ENCODE results near the gene VWCE. TPM values are rescaled to one million over a fixed set of nuclear protein-coding genes. Genes with fewer than 3 reads are reported as not detected.
"Not testable (repeated sequence)": the region's sequence is repeated elsewhere in the genome, so short reads cannot be mapped to it uniquely, and the experiment has no call there.

VWCE gene
- total RNA-seq, 1 experiment from 2014 or later, result 0.23 TPM

- DNase-seq (ENCODE audit: low read depth), result peak; percentile 56
These were observed 40.6 kb downstream of the VWCE start for GRCh38 chr11:61254403-61255025.

GRCh38 chr11:61252332-61252731 lies 42.8 kb downstream of the VWCE start:
- DNase-seq (ENCODE audit: low read depth), result not testable (repeated sequence)

DNA sequence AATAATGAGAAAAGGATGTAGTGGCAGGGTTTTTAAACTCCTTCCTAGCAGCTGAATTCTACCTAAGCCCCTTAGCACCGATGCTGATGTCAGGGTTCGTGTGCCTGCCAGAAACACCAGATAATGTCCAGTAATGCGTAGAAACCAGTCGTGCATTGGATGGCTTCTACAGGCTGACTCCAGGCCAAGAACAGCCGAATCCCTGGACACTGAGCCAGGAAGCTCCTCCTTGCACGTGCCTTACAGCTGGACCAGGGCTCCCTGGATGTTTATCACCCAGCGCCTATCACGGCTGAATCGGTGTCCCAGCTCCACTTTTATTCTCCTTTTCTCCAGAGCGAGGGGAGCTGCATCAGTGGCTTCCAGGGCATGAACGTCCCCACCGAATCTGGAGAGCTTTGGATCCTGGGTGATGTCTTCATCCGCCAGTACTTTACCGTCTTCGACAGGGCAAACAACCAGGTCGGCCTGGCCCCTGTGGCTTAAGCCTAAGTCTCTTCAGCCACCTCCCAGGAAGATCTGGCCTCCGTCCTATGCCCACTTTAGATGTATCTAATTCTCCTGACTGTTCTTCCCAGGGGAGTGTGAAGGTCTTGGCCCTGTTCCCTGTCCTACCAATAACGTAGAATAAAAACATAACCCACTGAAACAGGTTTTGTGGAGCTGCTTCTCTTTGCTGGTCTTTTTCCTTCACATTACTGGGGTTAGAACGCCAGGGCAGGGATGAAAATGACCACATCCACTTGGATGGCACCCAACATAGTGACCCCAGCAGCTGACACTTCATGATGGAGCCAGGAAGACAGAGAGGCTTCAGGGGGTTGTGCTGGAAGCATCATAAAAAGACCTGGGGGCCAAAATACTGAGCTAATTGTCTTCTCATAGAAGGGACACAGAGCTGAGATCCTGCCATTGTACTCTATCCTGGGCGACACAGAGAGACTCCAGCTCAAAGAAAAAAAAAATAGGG lies 44.0 kb downstream of the VWCE start:
- not testable (repeated sequence) for DNase-seq (ENCODE audit: low read depth)

GRCh38 chr11:61249201-61249600 lies 45.9 kb downstream of the VWCE start:
- not testable (repeated sequence) for DNase-seq (ENCODE audit: low read depth)

- not testable (repeated sequence) for DNase-seq (ENCODE audit: low read depth)
These were observed 47.0 kb downstream of the VWCE start for GRCh38 chr11:61248071-61248470.

GRCh38 chr11:61245284-61245964 lies 49.7 kb downstream of the VWCE start:
- DNase-seq (ENCODE audit: low read depth), result not testable (repeated sequence)

- DNase-seq (ENCODE audit: low read depth), result not testable (repeated sequence)
These were observed 53.6 kb downstream of the VWCE start for GRCh38 chr11:61241526-61241925.

- not testable (repeated sequence) for DNase-seq (ENCODE audit: low read depth)
These were observed 54.2 kb downstream of the VWCE start, which contains the start of gene PGA5 for GRCh38 chr11:61240875-61241274. TSS of gene PGA5 (plus strand) at chr11:61241175. CDS start at chr11:61241227, 52 bp downstream.

DNA sequence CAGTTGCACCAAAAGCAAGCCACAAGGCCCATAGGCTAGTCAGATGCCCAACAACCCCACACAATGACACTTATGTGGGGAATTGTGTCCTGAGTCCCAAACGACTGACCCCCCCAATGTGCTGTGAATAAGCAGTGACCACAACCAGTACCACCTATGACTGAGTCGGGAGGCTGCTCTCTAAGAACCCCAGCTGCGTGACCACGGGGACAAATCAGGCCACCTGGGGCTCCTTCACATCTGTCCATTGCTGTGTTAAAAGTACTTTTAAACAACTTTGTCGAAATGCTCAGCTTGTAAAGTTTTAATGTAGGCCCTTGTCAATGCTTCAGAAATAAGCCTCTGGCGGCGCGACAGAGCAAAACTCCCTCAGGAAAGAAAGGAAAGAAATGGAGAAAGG lies 54.8 kb downstream of the VWCE start:
- not testable (repeated sequence) for DNase-seq (ENCODE audit: low read depth)

GRCh38 chr11:61237130-61237529 lies 58.0 kb downstream of the VWCE start:
- DNase-seq (ENCODE audit: low read depth), result not testable (repeated sequence)

- DNase-seq (ENCODE audit: low read depth), result not testable (repeated sequence)
These were observed 62.5 kb downstream of the VWCE start for GRCh38 chr11:61232548-61233145.

DNA sequence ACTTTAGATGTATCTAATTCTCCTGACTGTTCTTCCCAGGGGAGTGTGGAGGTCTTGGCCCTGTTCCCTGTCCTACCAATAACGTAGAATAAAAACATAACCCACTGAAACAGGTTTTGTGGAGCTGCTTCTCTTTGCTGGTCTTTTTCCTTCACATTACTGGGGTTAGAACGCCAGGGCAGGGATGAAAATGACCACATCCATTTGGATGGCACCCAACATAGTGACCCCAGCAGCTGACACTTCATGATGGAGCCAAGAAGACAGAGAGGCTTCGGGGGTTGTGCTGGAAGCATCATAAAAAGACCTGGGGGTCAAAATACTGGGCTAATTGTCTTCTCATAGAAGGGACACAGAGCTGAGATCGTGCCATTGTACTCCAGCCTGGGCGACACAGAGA lies 63.5 kb downstream of the VWCE start:
- not testable (repeated sequence) for DNase-seq (ENCODE audit: low read depth)

DNA sequence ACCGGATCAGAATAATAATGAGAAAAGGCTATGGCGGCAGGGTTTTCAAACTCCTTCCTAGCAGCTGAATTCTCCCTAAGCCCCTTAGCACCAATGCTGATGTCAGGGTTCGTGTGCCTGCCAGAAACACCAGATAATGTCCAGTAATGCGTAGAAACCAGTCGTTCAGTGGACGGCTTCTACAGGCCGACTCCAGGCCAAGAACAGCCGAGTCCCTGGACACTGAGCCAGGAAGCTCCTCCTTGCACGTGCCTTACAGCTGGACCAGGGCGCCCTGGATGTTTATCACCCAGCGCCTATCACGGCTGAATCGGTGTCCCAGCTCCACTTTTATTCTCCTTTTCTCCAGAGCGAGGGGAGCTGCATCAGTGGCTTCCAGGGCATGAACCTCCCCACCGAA lies 64.1 kb downstream of the VWCE start:
- not testable (repeated sequence) for DNase-seq (ENCODE audit: low read depth)

DNA sequence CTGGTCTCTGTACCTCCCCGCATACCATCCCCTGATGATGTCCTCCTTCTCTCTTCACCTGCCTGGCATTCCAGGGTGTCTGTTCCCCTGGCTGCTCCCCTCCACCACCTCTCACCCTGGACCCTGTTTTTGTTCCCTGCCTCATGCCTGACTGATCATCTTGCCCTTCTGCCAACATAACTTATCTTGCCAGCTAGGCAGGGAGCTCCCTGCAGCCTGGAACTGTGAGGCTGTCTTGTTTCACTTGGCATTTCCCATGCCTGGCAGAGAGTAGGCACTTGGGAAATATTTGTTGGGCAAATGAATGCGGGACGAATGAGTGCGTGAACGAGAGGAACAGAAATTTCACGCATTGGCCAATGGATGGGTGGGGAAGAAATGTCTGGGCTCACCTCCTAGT lies 65.7 kb downstream of the VWCE start:
- DNase-seq (ENCODE audit: low read depth), result not testable (repeated sequence)

DNA sequence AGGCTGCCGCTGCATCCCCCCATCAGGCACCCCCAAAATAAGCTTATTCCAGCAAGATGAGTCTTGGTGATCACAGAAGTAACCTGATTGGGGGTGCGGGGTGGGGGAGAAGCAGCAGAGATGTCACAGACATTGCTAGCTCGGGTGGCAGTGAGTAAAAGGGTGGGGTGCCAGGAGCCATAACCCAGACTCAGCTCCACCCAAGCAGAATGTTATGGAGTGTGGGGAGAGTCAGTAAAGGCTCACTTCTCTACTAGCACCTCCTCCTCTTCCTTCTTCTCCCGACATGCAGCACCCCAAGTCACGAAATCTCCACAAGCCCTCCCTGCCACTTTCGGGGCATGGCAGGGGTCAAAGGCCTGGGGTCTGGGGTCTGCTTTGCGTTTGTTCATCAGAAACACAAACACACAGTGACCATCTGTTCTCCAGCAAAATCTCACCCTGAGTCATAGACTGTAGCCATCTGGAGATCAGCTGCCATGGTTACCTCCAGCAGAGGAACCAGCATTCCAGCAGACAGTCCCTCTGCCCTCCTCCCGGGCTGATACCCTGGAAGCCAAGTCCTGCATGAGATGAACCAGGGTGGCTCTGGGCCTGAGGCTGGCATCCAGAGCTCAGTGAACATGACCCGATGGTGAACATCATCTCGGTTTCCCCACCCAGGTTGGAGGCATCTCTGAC lies 68.5 kb downstream of the VWCE start:
- not testable (repeated sequence) for DNase-seq (ENCODE audit: low read depth)

DNA sequence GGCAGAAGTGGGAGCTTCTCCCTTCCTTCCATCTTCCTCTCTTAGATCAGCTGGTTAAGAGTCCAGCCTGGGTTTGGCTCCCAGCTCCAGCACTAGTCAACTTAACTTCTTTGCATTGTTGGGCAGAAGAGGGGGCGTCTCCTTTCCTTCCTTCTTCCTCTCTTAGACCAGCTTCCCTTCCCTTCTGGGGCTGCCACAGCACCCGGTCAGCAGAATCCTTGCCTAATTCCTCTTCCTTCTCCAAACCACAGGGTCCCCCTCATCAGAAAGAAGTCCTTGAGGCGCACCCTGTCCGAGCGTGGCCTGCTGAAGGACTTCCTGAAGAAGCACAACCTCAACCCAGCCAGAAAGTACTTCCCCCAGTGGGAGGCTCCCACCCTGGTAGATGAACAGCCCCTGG lies 72.4 kb downstream of the VWCE start:
- DNase-seq (ENCODE audit: low read depth), result not testable (repeated sequence)

GRCh38 chr11:61222047-61222446 lies 73.1 kb downstream of the VWCE start, which contains the start of gene PGA4:
TSS of gene PGA4 (plus strand) at chr11:61222347. CDS start at chr11:61222401, 54 bp downstream.
- not testable (repeated sequence) for DNase-seq (ENCODE audit: low read depth)

DNA sequence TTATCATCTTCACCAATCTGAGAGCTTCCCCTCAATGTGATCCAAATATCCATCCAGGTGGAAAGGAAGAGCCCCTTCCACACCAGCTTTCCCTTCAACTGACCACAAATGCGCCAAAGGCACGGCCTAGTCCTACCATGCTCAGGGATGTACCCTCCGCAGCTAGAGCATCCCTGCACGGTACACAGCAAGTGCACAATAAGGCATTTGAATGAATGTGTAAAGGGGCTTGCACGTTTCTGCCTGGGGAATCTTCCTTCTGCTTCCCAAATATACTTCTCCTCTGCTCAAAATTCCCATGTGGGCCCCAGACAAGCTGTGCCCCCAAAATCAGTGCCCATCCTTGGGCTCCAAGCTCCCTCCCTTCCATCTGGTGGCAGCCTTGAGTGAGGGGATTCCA lies 76.1 kb downstream of the VWCE start:
- DNase-seq (ENCODE audit: low read depth), result not testable (repeated sequence)

GRCh38 chr11:61218306-61218705 lies 76.8 kb downstream of the VWCE start:
- not testable (repeated sequence) for DNase-seq (ENCODE audit: low read depth)

DNA sequence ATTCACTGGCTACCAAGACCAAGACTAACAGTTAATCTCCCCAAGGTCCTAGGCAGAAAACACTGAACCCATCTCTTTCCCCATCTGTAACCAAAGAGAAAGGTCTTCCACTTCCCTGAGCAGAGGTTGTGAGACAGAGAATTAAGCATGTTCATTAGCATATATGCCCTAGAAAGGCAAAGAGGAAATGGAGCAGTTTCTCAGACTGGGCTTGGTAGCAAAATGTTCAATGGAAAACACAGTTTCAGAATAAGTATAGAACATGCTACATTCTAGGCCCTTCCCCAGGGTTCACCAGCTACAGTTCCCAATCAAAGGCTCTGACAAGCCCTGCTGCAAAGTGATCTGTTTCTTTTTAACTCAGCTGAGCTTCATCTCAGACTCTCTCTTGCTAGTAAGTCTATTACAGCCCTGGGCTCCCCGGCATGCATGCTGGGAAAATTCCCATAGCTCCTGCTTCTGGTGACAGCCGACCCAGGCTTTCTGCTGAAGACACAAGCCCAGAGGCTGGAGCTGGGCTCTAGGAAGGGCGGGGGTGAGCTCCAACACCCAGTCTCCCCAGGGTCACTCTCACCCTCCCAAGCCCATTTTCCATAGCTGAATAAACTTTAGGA lies 81.3 kb downstream of the VWCE start:
- not testable (repeated sequence) for DNase-seq (ENCODE audit: low read depth)
